GM10266 (cell line): ENCODE measurements around the gene EZH1.

Source experiments
- DNase-seq: peaks from one replicate; pipeline ENCODE4 v3.0.0; 2012; ENCODE audit errors: extremely low spot score
- TF ChIP-seq, protein P1 (sequence below): IDR thresholded peaks from 2 replicates; pipeline ENCODE4 v1.5.1; 2012; ENCODE audit warnings: mild to moderate bottlenecking, low read depth; ENCODE audit not compliant: control insufficient read depth, insufficient read depth; ENCODE audit errors: missing control alignments

Gene EZH1

DNA sequence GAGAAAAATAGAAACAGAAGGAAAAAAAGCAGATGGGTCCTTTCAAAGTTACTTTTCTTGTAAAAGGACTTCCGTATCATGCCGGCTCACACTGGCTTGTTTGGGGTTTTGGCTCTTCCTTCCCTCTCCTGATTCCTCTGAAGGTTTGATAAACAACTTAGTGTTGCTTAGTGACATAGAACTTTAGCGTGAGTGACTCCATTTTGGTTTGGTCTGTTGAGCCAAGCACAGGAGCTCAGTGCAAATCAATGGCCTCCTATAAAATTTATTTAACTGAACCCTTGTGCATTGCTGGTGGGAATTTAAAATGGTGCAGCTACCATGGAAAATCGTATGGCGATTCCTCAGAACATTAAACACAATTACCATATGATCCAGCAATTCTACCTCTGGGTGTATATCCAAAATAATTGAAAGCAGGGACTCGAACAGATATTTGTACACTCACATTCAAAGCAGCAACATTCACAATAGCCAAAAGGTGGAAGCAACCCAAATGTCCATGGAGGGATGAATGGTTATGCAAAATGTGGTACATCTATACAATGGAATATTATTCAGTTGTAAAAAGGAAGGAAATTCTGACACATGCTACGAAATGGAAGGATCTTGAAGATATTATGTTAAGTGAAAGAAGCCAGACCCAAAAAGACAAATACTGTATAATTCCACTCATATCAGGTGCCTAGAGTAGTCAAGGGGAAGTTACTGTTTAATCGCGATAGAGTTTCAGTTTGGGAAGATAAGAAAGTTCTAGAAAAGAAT lies 86.8 kb downstream of the EZH1 start:
- TF ChIP-seq, protein P1, sequence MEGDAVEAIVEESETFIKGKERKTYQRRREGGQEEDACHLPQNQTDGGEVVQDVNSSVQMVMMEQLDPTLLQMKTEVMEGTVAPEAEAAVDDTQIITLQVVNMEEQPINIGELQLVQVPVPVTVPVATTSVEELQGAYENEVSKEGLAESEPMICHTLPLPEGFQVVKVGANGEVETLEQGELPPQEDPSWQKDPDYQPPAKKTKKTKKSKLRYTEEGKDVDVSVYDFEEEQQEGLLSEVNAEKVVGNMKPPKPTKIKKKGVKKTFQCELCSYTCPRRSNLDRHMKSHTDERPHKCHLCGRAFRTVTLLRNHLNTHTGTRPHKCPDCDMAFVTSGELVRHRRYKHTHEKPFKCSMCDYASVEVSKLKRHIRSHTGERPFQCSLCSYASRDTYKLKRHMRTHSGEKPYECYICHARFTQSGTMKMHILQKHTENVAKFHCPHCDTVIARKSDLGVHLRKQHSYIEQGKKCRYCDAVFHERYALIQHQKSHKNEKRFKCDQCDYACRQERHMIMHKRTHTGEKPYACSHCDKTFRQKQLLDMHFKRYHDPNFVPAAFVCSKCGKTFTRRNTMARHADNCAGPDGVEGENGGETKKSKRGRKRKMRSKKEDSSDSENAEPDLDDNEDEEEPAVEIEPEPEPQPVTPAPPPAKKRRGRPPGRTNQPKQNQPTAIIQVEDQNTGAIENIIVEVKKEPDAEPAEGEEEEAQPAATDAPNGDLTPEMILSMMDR: no peak
- no peak for DNase-seq

DNA sequence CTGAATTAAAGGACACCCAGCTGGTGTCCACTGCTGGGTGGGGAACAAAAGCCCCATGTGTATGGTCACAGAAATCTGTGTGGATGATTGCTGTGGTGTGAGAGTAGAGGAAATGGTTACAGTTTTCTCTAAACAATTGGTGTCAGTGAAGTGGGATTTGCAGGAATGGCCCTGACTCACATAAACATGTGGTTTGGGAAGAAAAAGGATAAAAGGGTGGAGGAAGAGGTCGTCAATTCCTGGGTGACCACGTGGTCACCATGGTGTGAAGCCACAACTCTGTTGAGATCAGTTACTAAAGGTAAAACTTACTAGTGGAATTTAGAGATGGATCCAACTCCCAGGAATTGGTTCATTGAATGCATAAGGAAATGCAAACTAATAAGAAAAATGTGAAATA lies 89.3 kb downstream of the EZH1 start:
- no peak for DNase-seq
- TF ChIP-seq, protein P1: no peak

DNA sequence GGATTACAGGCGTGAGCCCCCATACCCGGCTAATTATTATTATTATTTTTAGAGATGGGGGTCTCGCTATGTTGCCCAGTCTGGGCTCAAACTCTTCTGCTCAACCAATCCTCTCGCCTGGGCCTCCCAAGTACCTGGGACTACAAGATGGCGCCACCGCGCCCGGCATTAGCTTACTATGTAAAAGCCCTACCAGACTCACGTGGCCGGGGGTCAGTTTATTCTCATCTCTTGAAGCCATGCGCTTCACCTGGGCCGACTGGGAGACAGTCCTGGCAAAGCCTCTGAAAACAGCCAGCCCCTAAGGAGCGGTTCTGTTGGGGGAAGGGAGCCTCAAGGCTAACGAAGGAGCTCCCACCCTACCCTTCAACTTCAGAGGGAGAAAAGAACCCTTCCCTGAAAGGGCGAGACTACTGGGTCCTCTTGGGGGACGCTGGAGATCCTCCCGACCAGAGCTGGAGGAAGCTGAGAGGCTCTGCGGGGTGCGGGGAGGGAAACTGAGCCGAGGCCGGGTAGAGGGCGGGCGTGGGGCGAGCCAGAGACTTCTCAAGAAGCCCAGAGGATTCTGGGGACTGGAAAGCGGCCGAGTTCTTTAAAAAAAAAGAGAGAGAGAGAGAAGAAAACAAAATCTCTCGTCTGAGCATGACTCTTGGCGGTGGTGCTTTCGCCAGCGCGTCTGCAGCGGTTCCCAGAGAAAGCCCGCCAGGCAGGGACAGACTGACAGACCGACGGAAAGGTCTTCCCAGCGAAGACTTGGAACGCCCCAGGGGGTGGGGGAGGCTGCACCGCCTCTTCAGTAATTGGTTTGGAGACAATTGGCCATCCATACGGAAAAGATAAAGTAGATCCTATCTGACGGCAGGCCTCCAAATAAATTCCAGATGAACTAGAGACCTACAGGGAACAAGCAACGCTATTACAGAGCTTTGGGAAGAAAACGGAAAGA lies 91.4 kb downstream of the EZH1 start:
- no peak for DNase-seq
- TF ChIP-seq, protein P1: no peak

DNA sequence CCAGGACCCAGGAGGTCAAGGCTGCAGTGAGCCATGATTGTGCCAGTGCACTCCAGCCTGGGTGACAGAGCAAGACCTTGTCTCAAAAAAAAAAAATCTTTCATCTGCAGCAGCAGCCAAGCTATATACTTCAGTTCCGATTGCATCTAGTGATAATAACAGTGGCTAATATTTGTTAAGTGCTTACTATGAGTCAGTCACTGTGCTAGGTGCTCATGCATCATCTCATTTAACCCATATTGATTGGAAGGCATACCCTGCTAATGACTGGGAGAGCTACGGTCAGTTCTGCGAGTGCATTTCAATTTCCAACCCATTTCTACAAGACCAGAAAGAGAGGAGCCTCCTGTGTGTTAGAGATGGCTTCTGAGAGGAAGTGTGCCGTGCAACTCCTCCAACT lies 93.4 kb downstream of the EZH1 start:
- TF ChIP-seq, protein P1: no peak
- no peak for DNase-seq
